DMS153 (cell line): ENCODE data around the gene TMEM91.

Source experiments
- DNase-seq: peaks from one replicate; lab custom pipeline; 2025; lab: John Stamatoyannopoulos, UW

Gene TMEM91

GRCh38 chr19:41411100-41411967, 35.0 kb downstream of the TMEM91 start:
- DNase-seq = no peak

GRCh38 chr19:41411968-41412265, 35.6 kb downstream of the TMEM91 start:
- no peak for DNase-seq

GRCh38 chr19:41412953-41413352, 36.6 kb downstream of the TMEM91 start:
- no peak for DNase-seq

- DNase-seq = no peak
Observed at GRCh38 chr19:41413947-41414346, 37.6 kb downstream of the TMEM91 start.

- DNase-seq = no peak
Observed at GRCh38 chr19:41414461-41414860, 38.1 kb downstream of the TMEM91 start.

- peak; percentile 12 for DNase-seq
Observed at GRCh38 chr19:41415154-41415571, 38.8 kb downstream of the TMEM91 start.

GRCh38 chr19:41416194-41416674, 39.9 kb downstream of the TMEM91 start:
- DNase-seq = peak; percentile 47

- DNase-seq = no peak
Observed at GRCh38 chr19:41420101-41420880, 44.0 kb downstream of the TMEM91 start.

GRCh38 chr19:41421314-41421713, 45.0 kb downstream of the TMEM91 start:
- DNase-seq = peak; percentile 55

- DNase-seq = no peak
Observed at GRCh38 chr19:41421973-41422372, 45.6 kb downstream of the TMEM91 start.

- no peak for DNase-seq
Observed at GRCh38 chr19:41422456-41422855, 46.1 kb downstream of the TMEM91 start.

- no peak for DNase-seq
Observed at GRCh38 chr19:41422955-41423354, 46.6 kb downstream of the TMEM91 start.

GRCh38 chr19:41424335-41425173, 48.2 kb downstream of the TMEM91 start:
- DNase-seq = no peak

GRCh38 chr19:41425174-41426115, 49.1 kb downstream of the TMEM91 start:
- no peak for DNase-seq

GRCh38 chr19:41426116-41426841, 49.9 kb downstream of the TMEM91 start:
- DNase-seq = no peak

- DNase-seq = peak; percentile 64
Observed at GRCh38 chr19:41426952-41427646, 50.8 kb downstream of the TMEM91 start, which contains the start of gene B3GNT8. TSS of gene B3GNT8 (minus strand) at chr19:41427374. CDS start at chr19:41426778, 596 bp downstream.

- peak; percentile 53 for DNase-seq
Observed at GRCh38 chr19:41427647-41428480, 51.5 kb downstream of the TMEM91 start.

GRCh38 chr19:41428481-41428859, 52.1 kb downstream of the TMEM91 start:
- no peak for DNase-seq

- no peak for DNase-seq
Observed at GRCh38 chr19:41430922-41431321, 54.6 kb downstream of the TMEM91 start.
